HepG2 (cell line): ENCODE measurements around the gene NEDD8. TPM values are rescaled to one million over a fixed set of nuclear protein-coding genes. Genes with fewer than 3 reads are reported as not detected.

Source experiments
- EP300 ChIP-seq, 3 experiments: sonication (generic) in 1 of 3; formaldehyde crosslinking in 1 of 3; IDR thresholded peaks; 2 replicates each; pipeline versions ENCODE4 v1.5.1 to v1.6.1; 2011 to 2020; ENCODE audit warnings: low read depth in 2 of 3, low read length in 2 of 3, borderline replicate concordance in 1 of 3, improper control_type of control experiment in 1 of 3, mild to moderate bottlenecking in 1 of 3, missing genetic modification reagents in 1 of 3, moderate library complexity in 1 of 3
- MYC ChIP-seq: sonication (generic); formaldehyde crosslinking; IDR thresholded peaks from 2 replicates; pipeline ENCODE4 v1.9.0; 2021; ENCODE audit warnings: missing genetic modification reagents, borderline replicate concordance
- NR2F1 ChIP-seq, 2 experiments: fragments of 450-650 bp in 1 of 2; formaldehyde crosslinking in 1 of 2; IDR thresholded peaks; 2 replicates each; pipeline versions ENCODE4 v1.5.0 to v1.6.1; 2016 to 2020; ENCODE audit warnings: mild to moderate bottlenecking in 1 of 2, missing compliant biosample characterization in 1 of 2, missing genetic modification reagents in 1 of 2, moderate library complexity in 1 of 2
- PHF20 ChIP-seq: sonication (generic); formaldehyde crosslinking; IDR thresholded peaks from 2 replicates; pipeline ENCODE4 v1.5.0; 2020; ENCODE audit warnings: mild to moderate bottlenecking, missing genetic modification reagents
- SIN3B ChIP-seq: fragments of 150-350 bp; IDR thresholded peaks from 2 replicates; pipeline ENCODE4 v1.6.1; 2014; ENCODE audit warnings: low read length
- STAG1 ChIP-seq: sonication (generic); formaldehyde crosslinking; IDR thresholded peaks from 2 replicates; pipeline ENCODE4 v1.4.0; 2020; ENCODE audit warnings: missing genetic modification reagents
- TOE1 ChIP-seq: sonication (generic); formaldehyde crosslinking; IDR thresholded peaks from 2 replicates; pipeline ENCODE4 v1.4.0; 2020; ENCODE audit warnings: mild to moderate bottlenecking, missing genetic modification reagents
- YEATS2 ChIP-seq: sonication (generic); formaldehyde crosslinking; IDR thresholded peaks from 2 replicates; pipeline ENCODE4 v1.4.0; 2020; ENCODE audit warnings: missing genetic modification reagents, borderline replicate concordance
- ZNF207 ChIP-seq: fragments of 450-650 bp; IDR thresholded peaks from 2 replicates; pipeline ENCODE4 v1.6.1; 2016; ENCODE audit warnings: antibody characterized with exemption, borderline replicate concordance
- ZNF234 ChIP-seq: sonication (generic); formaldehyde crosslinking; conservative IDR thresholded peaks from 2 replicates; pipeline ENCODE4 v1.5.1; 2020; ENCODE audit warnings: mild to moderate bottlenecking, missing genetic modification reagents
- ZNF30 ChIP-seq: sonication (generic); formaldehyde crosslinking; IDR thresholded peaks from 2 replicates; pipeline ENCODE4 v1.5.0; 2020; ENCODE audit warnings: mild to moderate bottlenecking, missing genetic modification reagents
- ZNF430 ChIP-seq: sonication (generic); formaldehyde crosslinking; IDR thresholded peaks from 2 replicates; pipeline ENCODE4 v1.9.0; 2021; ENCODE audit warnings: mild to moderate bottlenecking, missing genetic modification reagents
- ZSCAN20 ChIP-seq: sonication (generic); formaldehyde crosslinking; IDR thresholded peaks from 2 replicates; pipeline ENCODE4 v1.4.0; 2020; ENCODE audit warnings: missing genetic modification reagents, mild to moderate bottlenecking, borderline replicate concordance
- polyA plus RNA-seq, 8 experiments: library from polyadenylated mRNA; depleted of rRNA in 3 of 8; stranded (reverse) in 7 of 8; unstranded in 1 of 8; fragments of >200 nt; fragmentation: Illumina TruSeq in 4 of 8; extraction: Trizol in 4 of 8; gene quantifications; 2 replicates each; pipeline versions ENCODE4 v1.2.1 to v1.2.3, GENCODE V29; 2011 to 2016; ENCODE audit warnings: low read depth in 4 of 8, missing spikeins in 1 of 8, mixed read lengths in 1 of 8; ENCODE audit not compliant: insufficient read depth in 1 of 8
- total RNA-seq, 5 experiments: library from RNA; depleted of rRNA; stranded (reverse); fragments of >200 nt; fragmentation: Illumina TruSeq; extraction: Trizol; gene quantifications; 2 replicates each; pipeline ENCODE4 v1.2.3, GENCODE V29; 2016; ENCODE audit warnings: low read depth in 1 of 5
- TF ChIP-seq, protein P1 (sequence below): IDR thresholded peaks from 2 replicates; pipeline ENCODE4 v1.4.0; 2020; ENCODE audit warnings: mild to moderate bottlenecking, missing genetic modification reagents
- TF ChIP-seq, protein P2 (sequence below): sonication (generic); formaldehyde crosslinking; IDR thresholded peaks from 2 replicates; pipeline ENCODE4 v1.4.0; 2020; ENCODE audit warnings: low read depth, missing genetic modification reagents
- TF ChIP-seq, protein P3 (sequence below): sonication (generic); formaldehyde crosslinking; IDR thresholded peaks from 2 replicates; pipeline ENCODE4 v1.4.0; 2020; ENCODE audit warnings: missing genetic modification reagents, low read depth, mild to moderate bottlenecking, borderline replicate concordance
- TF ChIP-seq, protein P4 (sequence below): sonication (generic); formaldehyde crosslinking; IDR thresholded peaks from 2 replicates; pipeline ENCODE4 v1.4.0; 2020; ENCODE audit warnings: mild to moderate bottlenecking, missing genetic modification reagents

NEDD8 gene
- total and polyA plus RNA-seq, 2 of the 13 experiments (the other 11 are each of a cell fraction or from before 2014, with no cell fraction given): 535 to 713 TPM

DNA sequence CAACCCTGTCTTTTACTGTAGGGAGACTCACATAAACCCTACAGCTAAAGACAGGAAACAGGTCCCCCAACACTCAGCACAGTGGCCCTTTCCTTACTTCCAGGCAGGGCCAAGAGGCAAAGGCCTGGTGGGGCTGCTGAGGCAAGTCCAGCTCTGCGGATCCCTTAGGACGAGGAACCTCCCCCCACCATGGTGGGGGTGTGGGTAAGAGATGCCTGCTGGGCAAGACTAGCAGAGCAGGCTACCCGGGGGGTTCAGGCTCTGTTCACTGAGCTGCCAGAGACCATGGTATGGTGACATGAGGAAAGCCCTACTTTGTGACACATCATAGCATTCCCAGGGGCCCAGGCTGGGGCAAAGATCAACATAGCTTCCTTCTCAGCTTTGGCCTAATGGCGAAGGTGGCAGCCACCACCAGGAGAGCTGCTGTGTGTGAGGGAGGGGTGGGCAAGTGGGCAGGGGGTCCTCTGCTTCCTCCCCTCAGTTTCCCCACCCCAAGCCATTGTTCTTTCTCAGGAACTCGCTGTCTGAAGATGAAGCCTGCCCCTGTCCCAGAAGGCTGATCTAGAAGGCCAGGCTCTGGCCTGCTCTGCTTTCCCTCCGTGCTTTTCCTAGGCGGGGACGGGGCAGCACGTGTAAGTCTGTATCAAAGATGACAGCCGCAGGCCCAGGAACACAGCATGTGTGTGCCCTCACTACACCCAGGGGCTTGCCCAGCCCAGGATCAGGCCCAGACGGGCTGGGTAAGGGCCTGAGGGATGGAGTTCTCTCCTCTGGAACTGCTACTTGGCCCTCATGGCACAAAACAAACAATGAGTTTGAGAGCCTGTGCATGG is 20.3 kb upstream of the NEDD8 start (continued):
- peak; percentile 71 for TF ChIP-seq MYC (CRISPR knock-in tag)
- no peak for TF ChIP-seq ZNF30
- TF ChIP-seq ZNF234 (CRISPR knock-in tag): no peak
- no peak for TF ChIP-seq SIN3B
- TF ChIP-seq, protein P1, sequence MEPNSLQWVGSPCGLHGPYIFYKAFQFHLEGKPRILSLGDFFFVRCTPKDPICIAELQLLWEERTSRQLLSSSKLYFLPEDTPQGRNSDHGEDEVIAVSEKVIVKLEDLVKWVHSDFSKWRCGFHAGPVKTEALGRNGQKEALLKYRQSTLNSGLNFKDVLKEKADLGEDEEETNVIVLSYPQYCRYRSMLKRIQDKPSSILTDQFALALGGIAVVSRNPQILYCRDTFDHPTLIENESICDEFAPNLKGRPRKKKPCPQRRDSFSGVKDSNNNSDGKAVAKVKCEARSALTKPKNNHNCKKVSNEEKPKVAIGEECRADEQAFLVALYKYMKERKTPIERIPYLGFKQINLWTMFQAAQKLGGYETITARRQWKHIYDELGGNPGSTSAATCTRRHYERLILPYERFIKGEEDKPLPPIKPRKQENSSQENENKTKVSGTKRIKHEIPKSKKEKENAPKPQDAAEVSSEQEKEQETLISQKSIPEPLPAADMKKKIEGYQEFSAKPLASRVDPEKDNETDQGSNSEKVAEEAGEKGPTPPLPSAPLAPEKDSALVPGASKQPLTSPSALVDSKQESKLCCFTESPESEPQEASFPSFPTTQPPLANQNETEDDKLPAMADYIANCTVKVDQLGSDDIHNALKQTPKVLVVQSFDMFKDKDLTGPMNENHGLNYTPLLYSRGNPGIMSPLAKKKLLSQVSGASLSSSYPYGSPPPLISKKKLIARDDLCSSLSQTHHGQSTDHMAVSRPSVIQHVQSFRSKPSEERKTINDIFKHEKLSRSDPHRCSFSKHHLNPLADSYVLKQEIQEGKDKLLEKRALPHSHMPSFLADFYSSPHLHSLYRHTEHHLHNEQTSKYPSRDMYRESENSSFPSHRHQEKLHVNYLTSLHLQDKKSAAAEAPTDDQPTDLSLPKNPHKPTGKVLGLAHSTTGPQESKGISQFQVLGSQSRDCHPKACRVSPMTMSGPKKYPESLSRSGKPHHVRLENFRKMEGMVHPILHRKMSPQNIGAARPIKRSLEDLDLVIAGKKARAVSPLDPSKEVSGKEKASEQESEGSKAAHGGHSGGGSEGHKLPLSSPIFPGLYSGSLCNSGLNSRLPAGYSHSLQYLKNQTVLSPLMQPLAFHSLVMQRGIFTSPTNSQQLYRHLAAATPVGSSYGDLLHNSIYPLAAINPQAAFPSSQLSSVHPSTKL: peak; percentile 89
- TF ChIP-seq, protein P2, sequence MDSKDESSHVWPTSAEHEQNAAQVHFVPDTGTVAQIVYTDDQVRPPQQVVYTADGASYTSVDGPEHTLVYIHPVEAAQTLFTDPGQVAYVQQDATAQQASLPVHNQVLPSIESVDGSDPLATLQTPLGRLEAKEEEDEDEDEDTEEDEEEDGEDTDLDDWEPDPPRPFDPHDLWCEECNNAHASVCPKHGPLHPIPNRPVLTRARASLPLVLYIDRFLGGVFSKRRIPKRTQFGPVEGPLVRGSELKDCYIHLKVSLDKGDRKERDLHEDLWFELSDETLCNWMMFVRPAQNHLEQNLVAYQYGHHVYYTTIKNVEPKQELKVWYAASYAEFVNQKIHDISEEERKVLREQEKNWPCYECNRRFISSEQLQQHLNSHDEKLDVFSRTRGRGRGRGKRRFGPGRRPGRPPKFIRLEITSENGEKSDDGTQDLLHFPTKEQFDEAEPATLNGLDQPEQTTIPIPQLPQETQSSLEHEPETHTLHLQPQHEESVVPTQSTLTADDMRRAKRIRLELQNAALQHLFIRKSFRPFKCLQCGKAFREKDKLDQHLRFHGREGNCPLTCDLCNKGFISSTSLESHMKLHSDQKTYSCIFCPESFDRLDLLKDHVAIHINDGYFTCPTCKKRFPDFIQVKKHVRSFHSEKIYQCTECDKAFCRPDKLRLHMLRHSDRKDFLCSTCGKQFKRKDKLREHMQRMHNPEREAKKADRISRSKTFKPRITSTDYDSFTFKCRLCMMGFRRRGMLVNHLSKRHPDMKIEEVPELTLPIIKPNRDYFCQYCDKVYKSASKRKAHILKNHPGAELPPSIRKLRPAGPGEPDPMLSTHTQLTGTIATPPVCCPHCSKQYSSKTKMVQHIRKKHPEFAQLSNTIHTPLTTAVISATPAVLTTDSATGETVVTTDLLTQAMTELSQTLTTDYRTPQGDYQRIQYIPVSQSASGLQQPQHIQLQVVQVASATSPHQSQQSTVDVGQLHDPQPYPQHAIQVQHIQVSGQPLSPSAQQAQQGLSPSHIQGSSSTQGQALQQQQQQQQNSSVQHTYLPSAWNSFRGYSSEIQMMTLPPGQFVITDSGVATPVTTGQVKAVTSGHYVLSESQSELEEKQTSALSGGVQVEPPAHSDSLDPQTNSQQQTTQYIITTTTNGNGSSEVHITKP (CRISPR knock-in tag): peak; percentile 83
- peak; percentile 64; the same call in 1 of the 2 replicates for TF ChIP-seq PHF20 (CRISPR knock-in tag)
- peak; percentile 72 to 82 for TF ChIP-seq EP300 (IDR thresholded peaks at IDR 0.05; ENCODE audit: low read depth in 2 of 2, low read length in 2 of 2)
- TF ChIP-seq EP300 (CRISPR knock-in tag; IDR thresholded peaks at IDR 0.05; ENCODE audit: borderline replicate concordance): peak; percentile 63
- TF ChIP-seq, protein P3, sequence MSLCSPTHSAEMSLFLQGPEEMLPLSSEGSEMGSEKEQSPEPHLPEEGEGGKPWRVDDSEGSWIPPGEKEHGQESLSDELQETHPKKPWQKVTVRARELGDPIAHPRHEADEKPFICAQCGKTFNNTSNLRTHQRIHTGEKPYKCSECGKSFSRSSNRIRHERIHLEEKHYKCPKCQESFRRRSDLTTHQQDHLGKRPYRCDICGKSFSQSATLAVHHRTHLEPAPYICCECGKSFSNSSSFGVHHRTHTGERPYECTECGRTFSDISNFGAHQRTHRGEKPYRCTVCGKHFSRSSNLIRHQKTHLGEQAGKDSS (CRISPR knock-in tag): no peak
- TF ChIP-seq STAG1 (CRISPR knock-in tag): 0 out of 2 replicates have a peak, but pooled peaks have one; percentile 3
- peak; percentile 71; the same call in 1 of the 2 replicates for TF ChIP-seq YEATS2 (CRISPR knock-in tag)
- no peak for TF ChIP-seq TOE1 (CRISPR knock-in tag)
- no peak for TF ChIP-seq ZSCAN20 (CRISPR knock-in tag)
- no peak for TF ChIP-seq ZNF430 (CRISPR knock-in tag)
- TF ChIP-seq NR2F1 (CRISPR knock-in tag; IDR thresholded peaks at IDR 0.05): peak in 1 of 2 experiments; percentile 27; a peak in 1 of 4 replicates
- TF ChIP-seq, protein P4, sequence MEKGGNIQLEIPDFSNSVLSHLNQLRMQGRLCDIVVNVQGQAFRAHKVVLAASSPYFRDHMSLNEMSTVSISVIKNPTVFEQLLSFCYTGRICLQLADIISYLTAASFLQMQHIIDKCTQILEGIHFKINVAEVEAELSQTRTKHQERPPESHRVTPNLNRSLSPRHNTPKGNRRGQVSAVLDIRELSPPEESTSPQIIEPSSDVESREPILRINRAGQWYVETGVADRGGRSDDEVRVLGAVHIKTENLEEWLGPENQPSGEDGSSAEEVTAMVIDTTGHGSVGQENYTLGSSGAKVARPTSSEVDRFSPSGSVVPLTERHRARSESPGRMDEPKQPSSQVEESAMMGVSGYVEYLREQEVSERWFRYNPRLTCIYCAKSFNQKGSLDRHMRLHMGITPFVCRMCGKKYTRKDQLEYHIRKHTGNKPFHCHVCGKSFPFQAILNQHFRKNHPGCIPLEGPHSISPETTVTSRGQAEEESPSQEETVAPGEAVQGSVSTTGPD (CRISPR knock-in tag): no peak
- TF ChIP-seq ZNF207: no peak
